WTC11 (cell line): Measurements from ENCODE around the gene KLK13. TPM values are rescaled to one million over a fixed set of nuclear protein-coding genes. Genes with fewer than 3 reads are reported as not detected.

Source experiments
- ATAC-seq: fragments of 200-7000 bp; cut with Tn5 transposase; 2 replicates; pipeline ENCODE4 v1.10.0; 2021; ENCODE audit warnings: mild to moderate bottlenecking, moderate library complexity
- CTCF ChIA-PET: fragments of 300-600 bp; sonication (Branson Sonifier 250); formaldehyde crosslinking; loops from one replicate; lab custom pipeline; 2021; ENCODE audit warnings: antibody characterized with exemption; lab: Charles Lee
- POLR2A ChIA-PET: fragments of 350-600 bp; sonication (Branson Sonifier 250); formaldehyde crosslinking; loops from one replicate; lab custom pipeline; 2021; ENCODE audit warnings: antibody characterized with exemption; lab: Charles Lee
- DNase-seq: peaks from one replicate; pipeline ENCODE4 v3.0.0; 2021; ENCODE audit warnings: low spot score
- H3K27ac Mint-ChIP-seq: 2 replicates; pipeline ENCODE4 v1.8.0; 2021; ENCODE audit warnings: mixed read lengths
- H3K27me3 Mint-ChIP-seq: 2 replicates; pipeline ENCODE4 v1.8.0; 2021; ENCODE audit warnings: low read depth, mild to moderate bottlenecking, moderate library complexity, mixed read lengths
- H3K36me3 Mint-ChIP-seq: 2 replicates; pipeline ENCODE4 v1.8.0; 2021; ENCODE audit warnings: mixed read lengths
- H3K4me1 Mint-ChIP-seq: 2 replicates; pipeline ENCODE4 v1.8.0; 2022; ENCODE audit warnings: mixed read lengths
- H3K4me3 Mint-ChIP-seq: 2 replicates; pipeline ENCODE4 v1.8.0; 2021; ENCODE audit warnings: mild to moderate bottlenecking, moderate library complexity, mixed read lengths
- H3K9me3 Mint-ChIP-seq: 2 replicates; pipeline ENCODE4 v1.8.0; 2021; ENCODE audit warnings: mixed read lengths
- AFF4 ChIP-seq: sonication (generic); formaldehyde crosslinking; IDR thresholded peaks from 2 replicates; pipeline ENCODE4 v1.8.1; 2023; ENCODE audit warnings: mild to moderate bottlenecking, missing genetic modification reagents, borderline replicate concordance
- AR ChIP-seq: fragments of 250-450 bp; sonication (Bioruptor Pico); IDR thresholded peaks from 2 replicates; pipeline ENCODE4 v1.9.0; 2021; ENCODE audit warnings: mild to moderate bottlenecking
- ATF3 ChIP-seq: sonication (generic); formaldehyde crosslinking; conservative IDR thresholded peaks from 2 replicates; pipeline ENCODE4 v1.8.1; 2022; ENCODE audit warnings: mild to moderate bottlenecking, missing genetic modification reagents
- CREM ChIP-seq: sonication (generic); formaldehyde crosslinking; IDR thresholded peaks from 2 replicates; pipeline ENCODE4 v1.8.1; 2022; ENCODE audit warnings: mild to moderate bottlenecking, missing genetic modification reagents, moderate library complexity
- ELF4 ChIP-seq: sonication (generic); formaldehyde crosslinking; IDR thresholded peaks from 2 replicates; pipeline ENCODE4 v1.8.1; 2022; ENCODE audit warnings: low read depth, mild to moderate bottlenecking, moderate library complexity, missing genetic modification reagents
- EMX1 ChIP-seq: fragments of 250-450 bp; sonication (Bioruptor Pico); IDR thresholded peaks from 2 replicates; pipeline ENCODE4 v1.8.0; 2021; ENCODE audit warnings: mild to moderate bottlenecking
- ETV6 ChIP-seq: sonication (generic); formaldehyde crosslinking; IDR thresholded peaks from 2 replicates; pipeline ENCODE4 v1.8.1; 2022; ENCODE audit warnings: mild to moderate bottlenecking, missing genetic modification reagents
- FOXK1 ChIP-seq: sonication (generic); formaldehyde crosslinking; IDR thresholded peaks from 2 replicates; pipeline ENCODE4 v1.8.0; 2022; ENCODE audit warnings: mild to moderate bottlenecking, moderate library complexity, missing genetic modification reagents
- GRHL2 ChIP-seq: fragments of 250-450 bp; sonication (Bioruptor Pico); IDR thresholded peaks from 2 replicates; pipeline ENCODE4 v1.8.0; 2022; ENCODE audit warnings: mild to moderate bottlenecking, moderate library complexity; ENCODE audit not compliant: insufficient replicate concordance, severe bottlenecking
- IRF2 ChIP-seq: sonication (generic); formaldehyde crosslinking; IDR thresholded peaks from 2 replicates; pipeline ENCODE4 v1.8.0; 2022; ENCODE audit warnings: low read depth, missing genetic modification reagents, borderline replicate concordance
- JUN ChIP-seq: sonication (generic); formaldehyde crosslinking; IDR thresholded peaks from 2 replicates; pipeline ENCODE4 v1.8.0; 2023; ENCODE audit warnings: mild to moderate bottlenecking, missing genetic modification reagents
- NFE2L1 ChIP-seq: sonication (generic); formaldehyde crosslinking; IDR thresholded peaks from 2 replicates; pipeline ENCODE4 v1.8.1; 2023; ENCODE audit warnings: missing genetic modification reagents
- NR3C1 ChIP-seq: sonication (generic); formaldehyde crosslinking; conservative IDR thresholded peaks from 2 replicates; pipeline ENCODE4 v1.8.1; 2023; ENCODE audit warnings: low read depth, mild to moderate bottlenecking, missing genetic modification reagents
- PRDM15 ChIP-seq: sonication (generic); formaldehyde crosslinking; IDR thresholded peaks from 2 replicates; pipeline ENCODE4 v1.8.0; 2022; ENCODE audit warnings: missing genetic modification reagents
- PREB ChIP-seq: sonication (generic); formaldehyde crosslinking; IDR thresholded peaks from 2 replicates; pipeline ENCODE4 v1.8.1; 2022; ENCODE audit warnings: mild to moderate bottlenecking, missing genetic modification reagents, moderate library complexity, borderline replicate concordance
- PRRX2 ChIP-seq: fragments of 250-450 bp; sonication (Bioruptor Pico); IDR thresholded peaks from 2 replicates; pipeline ENCODE4 v1.8.0; 2021; ENCODE audit warnings: mild to moderate bottlenecking
- SMAD4 ChIP-seq: sonication (generic); formaldehyde crosslinking; IDR thresholded peaks from 2 replicates; pipeline ENCODE4 v1.8.0; 2022; ENCODE audit warnings: mild to moderate bottlenecking, missing genetic modification reagents
- TCF7 ChIP-seq: sonication (generic); formaldehyde crosslinking; IDR thresholded peaks from 2 replicates; pipeline ENCODE4 v1.8.0; 2022; ENCODE audit warnings: mild to moderate bottlenecking, low read depth, missing genetic modification reagents, moderate library complexity
- TP53 ChIP-seq: sonication (generic); formaldehyde crosslinking; IDR thresholded peaks from 2 replicates; pipeline ENCODE4 v1.8.1; 2023; ENCODE audit warnings: mild to moderate bottlenecking, missing genetic modification reagents
- USF2 ChIP-seq: sonication (generic); formaldehyde crosslinking; IDR thresholded peaks from 2 replicates; pipeline ENCODE4 v1.8.1; 2023; ENCODE audit warnings: mild to moderate bottlenecking, missing genetic modification reagents, moderate library complexity
- ZBTB43 ChIP-seq: sonication (generic); formaldehyde crosslinking; IDR thresholded peaks from 2 replicates; pipeline ENCODE4 v1.8.1; 2023; ENCODE audit warnings: mild to moderate bottlenecking, missing genetic modification reagents
- ZNF121 ChIP-seq: sonication (generic); formaldehyde crosslinking; IDR thresholded peaks from 2 replicates; pipeline ENCODE4 v1.8.0; 2023; ENCODE audit warnings: missing genetic modification reagents
- total RNA-seq: library from RNA; stranded (reverse); gene quantifications from 3 replicates; pipeline ENCODE4 v1.2.3, GENCODE V29; 2021

The KLK13 gene
- total RNA-seq, 1 experiment from 2014 or later = 3.1 TPM

DNA sequence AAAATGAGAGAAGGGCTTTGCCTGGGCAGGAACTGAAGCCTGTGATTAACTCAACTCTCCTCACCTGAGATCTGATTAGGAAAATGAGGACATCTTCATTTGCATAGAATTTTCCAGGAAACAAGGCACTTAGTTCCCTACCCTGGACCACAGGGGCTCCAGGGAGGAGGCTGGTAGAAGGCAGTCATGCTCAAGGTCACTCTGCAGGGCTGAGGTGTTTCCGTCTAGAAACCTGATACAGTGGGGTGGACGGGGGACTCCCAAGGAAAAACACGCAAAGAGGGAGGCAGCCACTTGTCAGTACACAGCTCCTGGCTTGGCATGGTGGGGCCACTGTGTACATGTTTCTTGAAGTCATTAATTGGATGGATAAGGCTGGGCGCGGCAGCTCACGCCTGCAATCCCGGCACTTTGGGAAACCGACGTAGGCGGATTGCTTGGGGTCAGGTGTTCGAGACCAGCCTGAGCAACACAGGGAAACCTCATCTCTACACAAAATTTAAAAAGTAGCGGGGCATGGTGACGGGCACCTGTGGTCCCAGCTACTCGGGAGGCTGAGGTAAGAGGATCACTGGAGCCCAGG, 11.8 kb upstream of the KLK13 start:
- ATAC-seq = peak; percentile 34
- peaks cover 10% of the 10 kb centered on the region; the same call in 1 of the 2 replicates for H3K27me3 Mint-ChIP-seq
- no peak for DNase-seq
- H3K9me3 Mint-ChIP-seq = peaks cover 17% of the 10 kb centered on the region
- POLR2A ChIA-PET = no interaction called here
- TF ChIP-seq PRDM15 (no peak), USF2 (CRISPR knock-in tag) (no peak), ZBTB43 (no peak), ATF3 (CRISPR knock-in tag) (no peak), AFF4 (no peak), CREM (CRISPR knock-in tag) (no peak), ETV6 (no peak), ELF4 (CRISPR knock-in tag) (no peak), FOXK1 (no peak)
- CTCF ChIA-PET = interaction anchor here (1.2 to 1.9 kb wide), 4 partner anchors 18 to 154 kb away, joined by 3 to 13 read pairs (median 4); no protein-coding TSS in a partner anchor
- H3K36me3 Mint-ChIP-seq = peaks cover 10% of the 10 kb centered on the region
- peaks cover 13% of the 10 kb centered on the region for H3K4me1 Mint-ChIP-seq
- H3K4me3 Mint-ChIP-seq = no peak overlapping the region
- peak overlapping the region; percentile 26; the same call in 1 of the 2 replicates for H3K27ac Mint-ChIP-seq

DNA sequence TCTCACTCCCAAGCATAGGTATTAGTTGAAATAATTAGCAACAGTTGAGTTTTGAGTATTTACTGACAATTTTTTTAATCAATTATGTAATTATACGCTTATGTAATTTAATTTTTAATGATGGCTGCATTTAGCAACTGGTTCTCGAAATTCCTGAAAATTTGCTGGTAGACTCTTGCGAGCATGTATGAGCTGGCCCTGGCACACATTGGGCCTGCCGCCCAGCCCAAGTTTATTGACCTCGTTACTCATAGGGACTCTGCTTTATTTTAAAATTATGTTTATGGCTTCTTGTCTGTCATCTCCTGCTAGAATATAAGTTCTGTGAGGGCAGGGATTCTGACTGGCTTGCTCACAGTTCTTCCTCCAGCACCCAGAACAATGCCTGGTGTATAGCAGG, 11.1 kb upstream of the KLK13 start:
- Mint-ChIP-seq H3K27me3 (peaks cover 10% of the 10 kb centered on the region), H3K9me3 (peaks cover 17% of the 10 kb centered on the region), H3K4me1 (peaks cover 13% of the 10 kb centered on the region), H3K4me3 (no peak overlapping the region), H3K36me3 (peaks cover 10% of the 10 kb centered on the region), H3K27ac (no peak overlapping the region)
- DNase-seq = no peak
- ChIA-PET CTCF (interaction anchor here (1.2 to 1.9 kb wide), 3 partner anchors 19 to 154 kb away, joined by 3 to 13 read pairs (median 4); no protein-coding TSS in a partner anchor), POLR2A (no interaction called here)
- no peak for ATAC-seq
- TF ChIP-seq PRRX2 (no peak), TP53 (CRISPR knock-in tag) (no peak), JUN (CRISPR knock-in tag) (no peak), NFE2L1 (no peak), NR3C1 (CRISPR knock-in tag) (no peak), SMAD4 (CRISPR knock-in tag) (no peak), ZNF121 (CRISPR knock-in tag) (no peak), PREB (no peak), GRHL2 (CRISPR knock-in tag) (no peak), TCF7 (CRISPR knock-in tag) (no peak), IRF2 (no peak), EMX1 (CRISPR knock-in tag) (no peak), AR (CRISPR knock-in tag) (no peak)
